ACHN (cell line): ENCODE results near the gene PARD3B.
"Not testable (repeated sequence)": the region's sequence is repeated elsewhere in the genome, so short reads cannot be mapped to it uniquely, and the experiment has no call there.

Experiments used
- DNase-seq: peaks from one replicate; pipeline ENCODE4 v3.0.0-alpha.2; 2015
- in situ Hi-C: cut with HindIII; loops from 2 replicates; pipeline ENCODE4 v1.10.0; 2017; ENCODE audit warnings: low sequenced_read_pairs, low pct_ligation_motif_present, low pct_unique_long_range_greater_than_20kb

Gene PARD3B

GRCh38 chr2:205481861-205482260 is 936.6 kb downstream of the PARD3B start:
- in situ Hi-C loops = no loop called here

GRCh38 chr2:205482399-205483081 is 937.3 kb downstream of the PARD3B start:
- in situ Hi-C loops = no loop called here
- DNase-seq = no peak

More at GRCh38 chr2:205481861-205482260, 936.6 kb downstream of the PARD3B start:
- no peak for DNase-seq

GRCh38 chr2:205483095-205483494 is 937.8 kb downstream of the PARD3B start:
- in situ Hi-C loops = no loop called here

GRCh38 chr2:205484215-205484614 is 938.9 kb downstream of the PARD3B start:
- DNase-seq = no peak
- in situ Hi-C loops = no loop called here

More at GRCh38 chr2:205483095-205483494, 937.8 kb downstream of the PARD3B start:
- DNase-seq = no peak

- no peak for DNase-seq
- in situ Hi-C loops = no loop called here
These were observed 939.5 kb downstream of the PARD3B start for GRCh38 chr2:205484764-205485163.

GRCh38 chr2:205493528-205493927 is 948.3 kb downstream of the PARD3B start:
- DNase-seq, in situ Hi-C loops: not testable (repeated sequence)

GRCh38 chr2:205494537-205495235 is 949.4 kb downstream of the PARD3B start:
- in situ Hi-C loops = no loop called here
- DNase-seq = no peak

GRCh38 chr2:205495819-205496218 is 950.5 kb downstream of the PARD3B start:
- in situ Hi-C loops = no loop called here
- DNase-seq = no peak

GRCh38 chr2:205496370-205496769 is 951.1 kb downstream of the PARD3B start:
- in situ Hi-C loops = no loop called here
- no peak for DNase-seq

GRCh38 chr2:205496772-205497171 is 951.5 kb downstream of the PARD3B start:
- in situ Hi-C loops = no loop called here

GRCh38 chr2:205499006-205499405 is 953.7 kb downstream of the PARD3B start:
- no peak for DNase-seq
- in situ Hi-C loops = no loop called here

More at GRCh38 chr2:205496772-205497171, 951.5 kb downstream of the PARD3B start:
- DNase-seq = no peak

GRCh38 chr2:205500065-205500464 is 954.8 kb downstream of the PARD3B start:
- no peak for DNase-seq
- in situ Hi-C loops = no loop called here

- in situ Hi-C loops = no loop called here
- no peak for DNase-seq
These were observed 955.7 kb downstream of the PARD3B start for GRCh38 chr2:205500951-205501350.

GRCh38 chr2:205501826-205502225 is 956.6 kb downstream of the PARD3B start:
- in situ Hi-C loops = no loop called here
- no peak for DNase-seq

- in situ Hi-C loops = no loop called here
- DNase-seq = no peak
These were observed 960.1 kb downstream of the PARD3B start for GRCh38 chr2:205505371-205505770.

GRCh38 chr2:205509655-205510054 is 964.4 kb downstream of the PARD3B start:
- DNase-seq = no peak
- in situ Hi-C loops = no loop called here

GRCh38 chr2:205510345-205510744 is 965.1 kb downstream of the PARD3B start:
- no peak for DNase-seq
- in situ Hi-C loops = no loop called here

- no peak for DNase-seq
- in situ Hi-C loops = no loop called here
These were observed 965.9 kb downstream of the PARD3B start for GRCh38 chr2:205511221-205511620.

GRCh38 chr2:205511641-205512040 is 966.4 kb downstream of the PARD3B start:
- no peak for DNase-seq
- in situ Hi-C loops = no loop called here

- DNase-seq = no peak
- in situ Hi-C loops = no loop called here
These were observed 975.0 kb downstream of the PARD3B start for GRCh38 chr2:205520311-205520710.
